Measurements from ENCODE around the gene SLC35F1. TPM values are rescaled to one million over a fixed set of nuclear protein-coding genes. Genes with fewer than 3 reads are reported as not detected.

SLC35F1 gene
- total and polyA plus RNA-seq, 2 donors (not counting 1 experiment from before 2014, with no cell fraction given) = not detected

DNA sequence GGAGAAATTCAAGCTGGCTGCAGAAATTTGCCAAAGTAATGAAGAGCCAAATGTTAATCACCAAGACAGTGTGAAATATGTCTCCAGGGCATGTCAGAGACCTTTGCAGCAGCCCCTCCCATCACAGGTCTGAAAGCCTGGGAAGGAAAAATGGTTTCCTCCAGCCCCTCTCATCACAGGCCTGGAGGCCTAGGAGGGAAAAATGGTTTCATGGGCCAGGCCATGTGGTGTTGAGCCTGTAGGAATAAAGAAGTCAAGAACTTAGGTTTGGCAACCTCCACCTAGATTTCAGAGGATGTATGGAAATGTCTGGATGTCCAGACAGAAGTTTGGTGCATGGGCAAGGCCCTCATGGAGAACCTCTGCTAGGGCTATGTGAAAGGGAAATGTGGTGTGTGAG lies 185.0 kb downstream of the SLC35F1 start:
- H3K4me2 ChIP-seq (replicated peaks; ENCODE audit: low read depth, low read length, poor library complexity, severe bottlenecking) = no peak overlapping the region
- no peak overlapping the region for H3K4me3 ChIP-seq (ENCODE audit: control extremely low read depth in 1 of 5, extremely low read depth in 1 of 5, insufficient read depth in 1 of 5, low read depth in 2 of 5, low read length in 4 of 5)
- Mint-ChIP-seq H3K9me3 (ENCODE audit: insufficient read depth) (peaks cover 13% of the 10 kb centered on the region), H3K27ac (no peak overlapping the region), H3K27me3 (peaks cover 4% of the 10 kb centered on the region), H3K4me1 (no peaks in the 10 kb centered on the region), H3K4me3 (no peak overlapping the region)
- ChIA-PET CTCF (no interaction called here), POLR2A (no interaction called here)
- no peak for TF ChIP-seq EZH2 (IDR thresholded peaks at IDR 0.05; ENCODE audit: borderline replicate concordance, insufficient read depth, low read depth, low read length, poor library complexity, severe bottlenecking)
- TF ChIP-seq, protein P1, sequence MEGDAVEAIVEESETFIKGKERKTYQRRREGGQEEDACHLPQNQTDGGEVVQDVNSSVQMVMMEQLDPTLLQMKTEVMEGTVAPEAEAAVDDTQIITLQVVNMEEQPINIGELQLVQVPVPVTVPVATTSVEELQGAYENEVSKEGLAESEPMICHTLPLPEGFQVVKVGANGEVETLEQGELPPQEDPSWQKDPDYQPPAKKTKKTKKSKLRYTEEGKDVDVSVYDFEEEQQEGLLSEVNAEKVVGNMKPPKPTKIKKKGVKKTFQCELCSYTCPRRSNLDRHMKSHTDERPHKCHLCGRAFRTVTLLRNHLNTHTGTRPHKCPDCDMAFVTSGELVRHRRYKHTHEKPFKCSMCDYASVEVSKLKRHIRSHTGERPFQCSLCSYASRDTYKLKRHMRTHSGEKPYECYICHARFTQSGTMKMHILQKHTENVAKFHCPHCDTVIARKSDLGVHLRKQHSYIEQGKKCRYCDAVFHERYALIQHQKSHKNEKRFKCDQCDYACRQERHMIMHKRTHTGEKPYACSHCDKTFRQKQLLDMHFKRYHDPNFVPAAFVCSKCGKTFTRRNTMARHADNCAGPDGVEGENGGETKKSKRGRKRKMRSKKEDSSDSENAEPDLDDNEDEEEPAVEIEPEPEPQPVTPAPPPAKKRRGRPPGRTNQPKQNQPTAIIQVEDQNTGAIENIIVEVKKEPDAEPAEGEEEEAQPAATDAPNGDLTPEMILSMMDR (IDR thresholded peaks at IDR 0.05) = no peak
- H3K79me2 ChIP-seq (ENCODE audit: control insufficient read depth, insufficient read depth, low read length) = no peaks in the 10 kb centered on the region
- no peaks in the 10 kb centered on the region for H4K20me1 ChIP-seq (ENCODE audit: control insufficient read depth, insufficient read depth, low read length, poor library complexity, severe bottlenecking)
- ATAC-seq (ENCODE audit: low read depth) (no peak), DNase-seq (no peak)
- no peaks in the 10 kb centered on the region for H3K4me1 ChIP-seq (ENCODE audit: control insufficient read depth in 2 of 2, insufficient read depth in 2 of 2, low read length in 2 of 2)
- intact Hi-C loops (cut with micrococcal nuclease) = no loop called here
- H2AFZ ChIP-seq (ENCODE audit: insufficient read depth, low read depth, low read length, poor library complexity, severe bottlenecking) = no peak overlapping the region
- peaks cover 0 to 14% (median 0%) of the 10 kb centered on the region in 3 donors for H3K9me3 ChIP-seq (ENCODE audit: control extremely low read depth in 1 of 3, control insufficient read depth in 2 of 3, insufficient read depth in 1 of 3, low read length in 2 of 3)
- H3K9ac ChIP-seq (ENCODE audit: low read length) = no peak overlapping the region
- H3K27ac ChIP-seq (ENCODE audit: low read length in 2 of 2) = no peak overlapping the region
- H3K36me3 ChIP-seq (replicated peaks in 1 of 2; ENCODE audit: control extremely low read depth in 1 of 2, control insufficient read depth in 1 of 2, extremely low read depth in 1 of 2, insufficient read depth in 2 of 2, low read length in 1 of 2) = no peaks in the 10 kb centered on the region
- no peaks in the 10 kb centered on the region for H3K27me3 ChIP-seq (replicated peaks in 1 of 4; ENCODE audit: control extremely low read depth in 1 of 4, control insufficient read depth in 3 of 4, insufficient read depth in 4 of 4, low read length in 3 of 4)

DNA sequence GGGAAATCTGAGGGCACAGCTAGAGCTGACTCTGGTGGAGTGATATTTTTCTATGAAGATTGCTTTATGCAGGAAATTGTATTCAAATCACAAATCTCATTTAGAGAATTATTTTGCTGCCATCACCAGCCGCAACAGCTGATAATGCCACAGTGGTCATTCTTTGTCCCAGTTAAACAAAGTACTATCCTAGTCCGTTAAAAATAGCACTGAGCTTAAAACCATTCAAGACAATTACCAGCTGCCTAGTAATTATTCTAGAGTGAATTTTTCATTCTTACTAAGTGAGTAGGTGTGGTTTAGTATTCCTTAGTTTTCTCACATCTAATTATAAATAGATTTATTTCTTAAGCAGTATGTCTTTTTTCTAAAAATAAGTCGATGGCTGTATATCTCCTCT lies 190.5 kb downstream of the SLC35F1 start:
- Mint-ChIP-seq H3K4me3 (no peak overlapping the region), H3K9me3 (ENCODE audit: insufficient read depth) (peaks cover 4% of the 10 kb centered on the region), H3K27me3 (peaks cover 4% of the 10 kb centered on the region), H3K4me1 (no peaks in the 10 kb centered on the region), H3K27ac (no peak overlapping the region)
- H3K79me2 ChIP-seq (ENCODE audit: control insufficient read depth, insufficient read depth, low read length) = no peaks in the 10 kb centered on the region
- no peak for DNase-seq
- no peak overlapping the region for H3K9ac ChIP-seq (ENCODE audit: low read length)
- ATAC-seq (ENCODE audit: low read depth) = no peak
- intact Hi-C loops (cut with micrococcal nuclease) = no loop called here
- H3K27me3 ChIP-seq (replicated peaks in 1 of 4; ENCODE audit: control extremely low read depth in 1 of 4, control insufficient read depth in 3 of 4, insufficient read depth in 4 of 4, low read length in 3 of 4) = no peaks in the 10 kb centered on the region
- POLR2A ChIA-PET = no interaction called here
- TF ChIP-seq, protein P1 (IDR thresholded peaks at IDR 0.05) = no peak
- no peak for TF ChIP-seq EZH2 (IDR thresholded peaks at IDR 0.05; ENCODE audit: borderline replicate concordance, insufficient read depth, low read depth, low read length, poor library complexity, severe bottlenecking)
- no peak overlapping the region for H3K4me2 ChIP-seq (replicated peaks; ENCODE audit: low read depth, low read length, poor library complexity, severe bottlenecking)
- H3K36me3 ChIP-seq (replicated peaks in 1 of 2; ENCODE audit: control extremely low read depth in 1 of 2, control insufficient read depth in 1 of 2, extremely low read depth in 1 of 2, insufficient read depth in 2 of 2, low read length in 1 of 2) = no peaks in the 10 kb centered on the region
- CTCF ChIA-PET = no interaction called here
- H4K20me1 ChIP-seq (ENCODE audit: control insufficient read depth, insufficient read depth, low read length, poor library complexity, severe bottlenecking) = no peaks in the 10 kb centered on the region
- 60% methylated on average over 1 of the region's 3 CpGs for WGBS (ENCODE audit: insufficient coverage)
- H3K4me1 ChIP-seq (ENCODE audit: control insufficient read depth in 2 of 2, insufficient read depth in 2 of 2, low read length in 2 of 2) = no peaks in the 10 kb centered on the region
- H3K4me3 ChIP-seq (ENCODE audit: control extremely low read depth in 1 of 5, extremely low read depth in 1 of 5, insufficient read depth in 1 of 5, low read depth in 2 of 5, low read length in 4 of 5) = no peak overlapping the region
- no peak overlapping the region for H2AFZ ChIP-seq (ENCODE audit: insufficient read depth, low read depth, low read length, poor library complexity, severe bottlenecking)
- peaks cover 0 to 7% (median 0%) of the 10 kb centered on the region in 3 donors for H3K9me3 ChIP-seq (ENCODE audit: control extremely low read depth in 1 of 3, control insufficient read depth in 2 of 3, insufficient read depth in 1 of 3, low read length in 2 of 3)
- H3K27ac ChIP-seq (ENCODE audit: low read length in 2 of 2) = no peak overlapping the region
